ENCODE data around the gene FBXO31. TPM values are rescaled to one million over a fixed set of nuclear protein-coding genes. Genes with fewer than 3 reads are reported as not detected.

The FBXO31 gene
- total RNA-seq, 6 donors from 2014 or later = 15.9 to 103 (median 31.4) TPM

GRCh38 chr16:87291944-87292343, 91.6 kb downstream of the FBXO31 start:
- Histone ChIP-seq H3K27ac (no peak overlapping the region), H3K36me3 (no peaks in the 10 kb centered on the region), H3K27me3 (no peaks in the 10 kb centered on the region), H3K4me1 (no peaks in the 10 kb centered on the region), H3K9me3 (no peaks in the 10 kb centered on the region), H3K4me3 (no peak overlapping the region)
- TF ChIP-seq POLR2AphosphoS5 (IDR thresholded peaks at IDR 0.05) (no peak), POLR2A (IDR thresholded peaks at IDR 0.05) (no peak), EP300 (IDR thresholded peaks at IDR 0.05) (no peak)
- TF ChIP-seq, protein P1, sequence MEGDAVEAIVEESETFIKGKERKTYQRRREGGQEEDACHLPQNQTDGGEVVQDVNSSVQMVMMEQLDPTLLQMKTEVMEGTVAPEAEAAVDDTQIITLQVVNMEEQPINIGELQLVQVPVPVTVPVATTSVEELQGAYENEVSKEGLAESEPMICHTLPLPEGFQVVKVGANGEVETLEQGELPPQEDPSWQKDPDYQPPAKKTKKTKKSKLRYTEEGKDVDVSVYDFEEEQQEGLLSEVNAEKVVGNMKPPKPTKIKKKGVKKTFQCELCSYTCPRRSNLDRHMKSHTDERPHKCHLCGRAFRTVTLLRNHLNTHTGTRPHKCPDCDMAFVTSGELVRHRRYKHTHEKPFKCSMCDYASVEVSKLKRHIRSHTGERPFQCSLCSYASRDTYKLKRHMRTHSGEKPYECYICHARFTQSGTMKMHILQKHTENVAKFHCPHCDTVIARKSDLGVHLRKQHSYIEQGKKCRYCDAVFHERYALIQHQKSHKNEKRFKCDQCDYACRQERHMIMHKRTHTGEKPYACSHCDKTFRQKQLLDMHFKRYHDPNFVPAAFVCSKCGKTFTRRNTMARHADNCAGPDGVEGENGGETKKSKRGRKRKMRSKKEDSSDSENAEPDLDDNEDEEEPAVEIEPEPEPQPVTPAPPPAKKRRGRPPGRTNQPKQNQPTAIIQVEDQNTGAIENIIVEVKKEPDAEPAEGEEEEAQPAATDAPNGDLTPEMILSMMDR (IDR thresholded peaks at IDR 0.05) = no peak
- 88 to 95% methylated on average over 6 of the region's 6 CpGs for WGBS, 2 donors
- DNase-seq = no peak
- no peak for ATAC-seq (ENCODE audit: low FRiP score in 2 of 2)

- H3K4me3 ChIP-seq = no peak overlapping the region
- no peaks in the 10 kb centered on the region for H3K9me3 ChIP-seq
- H3K4me1 ChIP-seq = no peaks in the 10 kb centered on the region
- H3K36me3 ChIP-seq = no peaks in the 10 kb centered on the region
- DNase-seq (no peak), ATAC-seq (ENCODE audit: low FRiP score in 2 of 2) (no peak)
- H3K27me3 ChIP-seq = no peaks in the 10 kb centered on the region
- TF ChIP-seq POLR2A (IDR thresholded peaks at IDR 0.05) = no peak
- TF ChIP-seq, protein P1 (IDR thresholded peaks at IDR 0.05) = no peak
- no peak for TF ChIP-seq POLR2AphosphoS5 (IDR thresholded peaks at IDR 0.05)
- TF ChIP-seq EP300 (IDR thresholded peaks at IDR 0.05) = no peak
- WGBS, 2 donors = 66 to 67% methylated on average over 7 of the region's 7 CpGs
- H3K27ac ChIP-seq = no peak overlapping the region
Measured at GRCh38 chr16:87288753-87289362, 94.7 kb downstream of the FBXO31 start.

GRCh38 chr16:87286839-87287626, 96.5 kb downstream of the FBXO31 start:
- ATAC-seq (ENCODE audit: low FRiP score in 2 of 2) = no peak
- no peak for DNase-seq
- TF ChIP-seq POLR2AphosphoS5 (IDR thresholded peaks at IDR 0.05) = no peak
- TF ChIP-seq, protein P1 (IDR thresholded peaks at IDR 0.05) = no peak
- no peak for TF ChIP-seq EP300 (IDR thresholded peaks at IDR 0.05)
- no peak for TF ChIP-seq POLR2A (IDR thresholded peaks at IDR 0.05)
- H3K27ac ChIP-seq = no peak overlapping the region
- H3K9me3 ChIP-seq = no peaks in the 10 kb centered on the region
- no peaks in the 10 kb centered on the region for H3K27me3 ChIP-seq
- no peak overlapping the region for H3K4me3 ChIP-seq
- no peaks in the 10 kb centered on the region for H3K36me3 ChIP-seq
- WGBS, 2 donors = 76 to 82% methylated on average over 8 of the region's 8 CpGs
- H3K4me1 ChIP-seq = no peaks in the 10 kb centered on the region

GRCh38 chr16:87284183-87284582, 99.4 kb downstream of the FBXO31 start:
- no peak for ATAC-seq (ENCODE audit: low FRiP score in 2 of 2)
- no peak overlapping the region for H3K4me3 ChIP-seq
- no peaks in the 10 kb centered on the region for H3K36me3 ChIP-seq
- no peak overlapping the region for H3K27ac ChIP-seq
- WGBS, 2 donors = 60 to 85% methylated on average over 1 to 2 of the region's 2 CpGs
- DNase-seq = no peak
- H3K4me1 ChIP-seq = no peaks in the 10 kb centered on the region
- H3K9me3 ChIP-seq = no peaks in the 10 kb centered on the region
- H3K27me3 ChIP-seq = no peaks in the 10 kb centered on the region
- TF ChIP-seq, protein P1 (IDR thresholded peaks at IDR 0.05) = no peak
- TF ChIP-seq EP300 (IDR thresholded peaks at IDR 0.05) (no peak), POLR2AphosphoS5 (IDR thresholded peaks at IDR 0.05) (no peak), POLR2A (IDR thresholded peaks at IDR 0.05) (no peak)
